Astrocyte (in vitro differentiated cells and primary cell): ENCODE results near the gene SRI.

Experiments used
- CTCF ChIP-seq: IDR thresholded peaks from 2 replicates; pipeline ENCODE4 v1.5.1; 2011; ENCODE audit warnings: low read depth, mild to moderate bottlenecking, inconsistent platforms, low read length, moderate library complexity; ENCODE audit not compliant: insufficient read depth
- EZH2 ChIP-seq: IDR thresholded peaks from 2 replicates; pipeline ENCODE4 v1.6.1; 2012; ENCODE audit warnings: mild to moderate bottlenecking, low read length, inconsistent platforms; ENCODE audit not compliant: insufficient read depth

- TF ChIP-seq EZH2 (no peak), CTCF (no peak)
Measured at GRCh38 chr7:88269586-88269985, 49.7 kb upstream of the SRI start.
